Spleen (tissue), 11 donors: ENCODE measurements around the gene RAB11B. TPM values are rescaled to one million over a fixed set of nuclear protein-coding genes. Genes with fewer than 3 reads are reported as not detected.
"Not testable (repeated sequence)": the region's sequence is repeated elsewhere in the genome, so short reads cannot be mapped to it uniquely, and the experiment has no call there.

Experiments
- DNase-seq: peaks from one replicate; pipeline ENCODE4 v3.0.0-alpha.2; 2020
- H3K27ac ChIP-seq, 8 donors: fragments of 200-600 bp; sonication (generic) in 7 of 8; 1 replicate in 4 of 8; 2 replicates in 4 of 8; pipeline versions ENCODE4 v1.5.0 to v1.8.0; 2016 to 2021; ENCODE audit warnings: inconsistent platforms in 4 of 8, mild to moderate bottlenecking in 4 of 8, moderate library complexity in 1 of 8
- H3K27me3 ChIP-seq, 7 donors: fragments of 200-600 bp; sonication (generic) in 6 of 7; replicated peaks in 1 of 7; 1 replicate in 4 of 7; 2 replicates in 3 of 7; pipeline versions ENCODE4 v1.5.0 to v1.8.0; 2016 to 2021; ENCODE audit warnings: inconsistent platforms in 3 of 7, mild to moderate bottlenecking in 1 of 7
- H3K36me3 ChIP-seq, 6 donors: fragments of 200-600 bp; sonication (generic) in 5 of 6; 1 replicate in 4 of 6; 2 replicates in 2 of 6; pipeline versions ENCODE4 v1.5.0 to v1.8.0; 2016 to 2021; ENCODE audit warnings: inconsistent platforms in 2 of 6
- H3K4me1 ChIP-seq, 6 donors: fragments of 200-600 bp; sonication (generic) in 5 of 6; 1 replicate in 3 of 6; 2 replicates in 3 of 6; pipeline versions ENCODE4 v1.5.0 to v1.8.0; 2016 to 2021; ENCODE audit warnings: inconsistent platforms in 3 of 6
- H3K4me3 ChIP-seq, 8 donors: fragments of 200-600 bp; sonication (generic) in 7 of 8; 1 replicate in 4 of 8; 2 replicates in 4 of 8; pipeline versions ENCODE4 v1.5.0 to v1.8.0; 2016 to 2021; ENCODE audit warnings: inconsistent platforms in 4 of 8, mild to moderate bottlenecking in 4 of 8, moderate library complexity in 2 of 8
- H3K9me3 ChIP-seq, 8 donors: fragments of 200-600 bp; sonication (generic) in 7 of 8; 1 replicate in 4 of 8; 2 replicates in 4 of 8; pipeline versions ENCODE4 v1.5.0 to v1.8.0; 2016 to 2021; ENCODE audit warnings: inconsistent platforms in 4 of 8
- CTCF ChIP-seq, 11 experiments: fragments of 200-600 bp in 7 of 11; fragments of 450-650 bp in 4 of 11; sonication (generic) in 4 of 11; IDR thresholded peaks in 8 of 11; conservative IDR thresholded peaks in 3 of 11; 1 replicate in 7 of 11; 2 replicates in 4 of 11; pipeline versions ENCODE4 v1.4.0 to v1.8.0; 2016 to 2021; ENCODE audit warnings: antibody characterized with exemption in 11 of 11, inconsistent platforms in 4 of 11, mild to moderate bottlenecking in 1 of 11
- POLR2A ChIP-seq, 3 donors: fragments of 450-650 bp; IDR thresholded peaks; one replicate each; pipeline ENCODE4 v1.5.1; 2017; ENCODE audit warnings: antibody characterized with exemption in 3 of 3, mild to moderate bottlenecking in 1 of 3
- POLR2AphosphoS5 ChIP-seq, 3 donors: sonication (generic); formaldehyde crosslinking; IDR thresholded peaks; one replicate each; pipeline ENCODE4 v1.5.1; 2017; ENCODE audit warnings: antibody characterized with exemption in 3 of 3
- WGBS, 5 donors: extraction: QIAGEN DNeasy Blood & Tissue Kit in 3 of 5; methylation state at CpG; one replicate each; pipeline versions ENCODE4 v1.1.5 to v1.1.7; 2013 to 2018; 5-methylcytosine and 5-hydroxymethylcytosine counted together
- intact Hi-C: fragments of 100-400 bp; cut with DNase I; formaldehyde crosslinking; loops from one replicate; pipeline ENCODE4 v1.15.0; 2023; ENCODE audit warnings: low total_unique reads
- polyA plus RNA-seq, 3 donors: library from polyadenylated mRNA; stranded (reverse); fragments of 200-250 nt; gene quantifications; one replicate each; pipeline ENCODE4 v1.2.1, GENCODE V29; 2013
- total RNA-seq, 7 donors: library from RNA; depleted of rRNA in 3 of 7; stranded (reverse); fragments of >200 nt in 3 of 7; fragmentation: NEBNext Ultra II Directional in 4 of 7; extraction: Animal tissue kit (Norgen Biotek cat#: 25700) in 4 of 7; gene quantifications; one replicate each; pipeline versions ENCODE4 v1.1.0 to v1.2.1, GENCODE V29; 2016 to 2021
- donor health status: healthy with polysubstance abuse.
- donor health status: DM: no; HTN: no; CAD: no; lungs with moderate emphysema.
- donor health status: DM: no; HTN: no; CAD: no.
- donor health status: Bipolar disorder and iron deficiency.
- donor health status: healthy.
- donor health status: DM: no; HTN: no; CAD: no.
- donor health status: DM: yes; HTN: yes; CAD: no.

Gene RAB11B
- total and polyA plus RNA-seq, 10 donors, result 42.0 to 114 (median 84.7) TPM

GRCh38 chr19:8343483-8343844, 46.7 kb upstream of the RAB11B start:
- Histone ChIP-seq H3K36me3 (no peaks in the 10 kb centered on the region), H3K9me3 (no peaks in the 10 kb centered on the region), H3K4me1 (peaks cover 3 to 60% (median 28%) of the 10 kb centered on the region in 6 donors), H3K27me3 (peaks cover 0 to 55% (median 14%) of the 10 kb centered on the region in 7 donors), H3K4me3 (peak overlapping the region in 7 of 8 donors; percentile 51 to 77 (median 67)), H3K27ac (peak overlapping the region in 6 of 8 donors; percentile 76 to 95 (median 90))
- TF ChIP-seq POLR2A (IDR thresholded peaks at IDR 0.05), result no peak
- no peak for TF ChIP-seq POLR2AphosphoS5 (IDR thresholded peaks at IDR 0.05)
- peak in 1 of 11 experiments; percentile 3 for TF ChIP-seq CTCF (IDR thresholded peaks at IDR 0.05 in 8 of 11, conservative IDR thresholded peaks at IDR 0.05 in 3 of 11)
- intact Hi-C loops, result no loop called here
- 40 to 52% (median 43%) methylated on average over 11 of the region's 11 CpGs for WGBS, 5 donors
- no peak for DNase-seq

GRCh38 chr19:8349629-8350372, 40.4 kb upstream of the RAB11B start:
- intact Hi-C loops, result loop anchor here (5.0 to 10.0 kb wide), 3 partner anchors 55 to 292 kb away; partner anchors contain the start of gene ZNF414
- H3K27me3 ChIP-seq, result peaks cover 0 to 43% (median 0%) of the 10 kb centered on the region in 7 donors
- H3K4me1 ChIP-seq, result peaks cover 0 to 54% (median 29%) of the 10 kb centered on the region in 6 donors
- H3K4me3 ChIP-seq, DNase-seq, H3K9me3 ChIP-seq, H3K36me3 ChIP-seq: not testable (repeated sequence)
- H3K27ac ChIP-seq, result peak overlapping the region in 5 of 8 donors; percentile 10 to 57 (median 37)
- WGBS, 5 donors, result 56 to 73% (median 61%) methylated on average over 8 of the region's 8 CpGs

GRCh38 chr19:8352134-8352827, 37.9 kb upstream of the RAB11B start:
- peak overlapping the region in 7 of 8 donors; percentile 8 to 54 (median 34) for H3K27ac ChIP-seq
- intact Hi-C loops, result loop anchor here (5.0 to 10.0 kb wide), 3 partner anchors 53 to 290 kb away; partner anchors contain the start of gene ZNF414
- 42 to 61% (median 48%) methylated on average over 10 of the region's 10 CpGs for WGBS, 5 donors
- peaks cover 0 to 7% (median 0%) of the 10 kb centered on the region in 8 donors for H3K9me3 ChIP-seq
- H3K4me1 ChIP-seq, result peaks cover 0 to 65% (median 35%) of the 10 kb centered on the region in 6 donors
- no peak overlapping the region for H3K4me3 ChIP-seq
- TF ChIP-seq CTCF (IDR thresholded peaks at IDR 0.05 in 8 of 11, conservative IDR thresholded peaks at IDR 0.05 in 3 of 11) (no peak), POLR2AphosphoS5 (IDR thresholded peaks at IDR 0.05) (no peak), POLR2A (IDR thresholded peaks at IDR 0.05) (no peak)
- peaks cover 0 to 35% (median 0%) of the 10 kb centered on the region in 7 donors for H3K27me3 ChIP-seq
- DNase-seq, result no peak
- H3K36me3 ChIP-seq, result no peaks in the 10 kb centered on the region

- not testable (repeated sequence) for DNase-seq, H3K4me3 ChIP-seq
- H3K27ac ChIP-seq, result peak overlapping the region in 7 of 8 donors; percentile 8 to 54 (median 34)
Measured at GRCh38 chr19:8352845-8353244, 37.3 kb upstream of the RAB11B start.

More at GRCh38 chr19:8352845-8353244, 37.3 kb upstream of the RAB11B start:
- H3K36me3 ChIP-seq, H3K9me3 ChIP-seq: not testable (repeated sequence)
- peaks cover 0 to 61% (median 35%) of the 10 kb centered on the region in 6 donors for H3K4me1 ChIP-seq
- intact Hi-C loops, result loop anchor here (5.0 to 10.0 kb wide), 3 partner anchors 52 to 289 kb away; partner anchors contain the start of gene ZNF414
- peaks cover 0 to 35% (median 0%) of the 10 kb centered on the region in 7 donors for H3K27me3 ChIP-seq
- 68 to 85% (median 73%) methylated on average over 2 to 5 of the region's 5 CpGs for WGBS, 5 donors
